Gastrocnemius medialis (tissue), 4 donors: ENCODE results near the gene TANC1. TPM values are rescaled to one million over a fixed set of nuclear protein-coding genes. Genes with fewer than 3 reads are reported as not detected.

Experiments
- ATAC-seq, 2 donors: fragments of 150-250 bp; one replicate each; pipeline ENCODE4 v1.9.1; 2016
- DNase-seq, 2 donors: peaks; one replicate each; pipeline ENCODE4 v3.0.0-alpha.2; 2019
- H3K27ac ChIP-seq, 4 donors: fragments of 200-600 bp; sonication (generic); 1 replicate in 1 of 4; 2 replicates in 3 of 4; pipeline ENCODE4 v1.5.1; 2016 to 2018; ENCODE audit warnings: mild to moderate bottlenecking in 2 of 4, moderate library complexity in 1 of 4
- H3K27me3 ChIP-seq, 3 donors: fragments of 200-600 bp; sonication (generic) in 2 of 3; 1 replicate in 1 of 3; 2 replicates in 2 of 3; pipeline versions ENCODE4 v1.5.1 to v1.6.0; 2016 to 2019; ENCODE audit warnings: mild to moderate bottlenecking in 1 of 3, moderate library complexity in 1 of 3
- H3K36me3 ChIP-seq, 2 donors: fragments of 200-600 bp; sonication (generic) in 1 of 2; one replicate each; pipeline ENCODE4 v1.5.1; 2017 to 2018
- H3K4me1 ChIP-seq, 2 donors: fragments of 200-600 bp; sonication (generic) in 1 of 2; one replicate each; pipeline ENCODE4 v1.5.1; 2016 to 2017; ENCODE audit warnings: mild to moderate bottlenecking in 2 of 2
- H3K4me3 ChIP-seq, 4 donors: fragments of 200-600 bp; sonication (generic) in 3 of 4; 1 replicate in 1 of 4; 2 replicates in 3 of 4; pipeline ENCODE4 v1.5.1; 2016 to 2019; ENCODE audit warnings: mild to moderate bottlenecking in 2 of 4
- H3K9me3 ChIP-seq, 3 donors: fragments of 200-600 bp; sonication (generic) in 2 of 3; 1 replicate in 1 of 3; 2 replicates in 2 of 3; pipeline ENCODE4 v1.5.1; 2016 to 2019
- POLR2A ChIP-seq, 2 donors: fragments of 450-650 bp; IDR thresholded peaks; one replicate each; pipeline ENCODE4 v1.6.1; 2017; ENCODE audit warnings: antibody characterized with exemption in 2 of 2, mild to moderate bottlenecking in 2 of 2, moderate library complexity in 2 of 2
- in situ Hi-C, 4 donors: fragments of 200-750 bp; cut with MboI; loops; one replicate each; pipeline versions ENCODE4 v1.15.0 to v1.8.0; 2017; ENCODE audit warnings: low sequenced_read_pairs in 4 of 4
- intact Hi-C: fragments of 100-400 bp; cut with DNase I; formaldehyde crosslinking; loops from one replicate; pipeline ENCODE4 v1.15.1; 2023; ENCODE audit warnings: low total_unique reads
- total RNA-seq, 4 donors: library from RNA; depleted of rRNA; stranded (reverse); fragments of >200 nt; gene quantifications; one replicate each; pipeline versions ENCODE4 v1.1.0 to v1.2.3, GENCODE V29; 2016
- TF ChIP-seq, protein P1 (sequence below), 5 experiments: fragments of 450-650 bp in 3 of 5; fragments of 200-600 bp in 2 of 5; sonication (generic) in 2 of 5; IDR thresholded peaks in 4 of 5; conservative IDR thresholded peaks in 1 of 5; 1 replicate in 4 of 5; 2 replicates in 1 of 5; pipeline ENCODE4 v1.5.1; 2016 to 2019; ENCODE audit warnings: antibody characterized with exemption in 5 of 5, mild to moderate bottlenecking in 3 of 5, moderate library complexity in 3 of 5

TANC1 gene
- total RNA-seq, 4 donors from 2014 or later = 5.1 to 9.9 (median 5.4) TPM

DNA sequence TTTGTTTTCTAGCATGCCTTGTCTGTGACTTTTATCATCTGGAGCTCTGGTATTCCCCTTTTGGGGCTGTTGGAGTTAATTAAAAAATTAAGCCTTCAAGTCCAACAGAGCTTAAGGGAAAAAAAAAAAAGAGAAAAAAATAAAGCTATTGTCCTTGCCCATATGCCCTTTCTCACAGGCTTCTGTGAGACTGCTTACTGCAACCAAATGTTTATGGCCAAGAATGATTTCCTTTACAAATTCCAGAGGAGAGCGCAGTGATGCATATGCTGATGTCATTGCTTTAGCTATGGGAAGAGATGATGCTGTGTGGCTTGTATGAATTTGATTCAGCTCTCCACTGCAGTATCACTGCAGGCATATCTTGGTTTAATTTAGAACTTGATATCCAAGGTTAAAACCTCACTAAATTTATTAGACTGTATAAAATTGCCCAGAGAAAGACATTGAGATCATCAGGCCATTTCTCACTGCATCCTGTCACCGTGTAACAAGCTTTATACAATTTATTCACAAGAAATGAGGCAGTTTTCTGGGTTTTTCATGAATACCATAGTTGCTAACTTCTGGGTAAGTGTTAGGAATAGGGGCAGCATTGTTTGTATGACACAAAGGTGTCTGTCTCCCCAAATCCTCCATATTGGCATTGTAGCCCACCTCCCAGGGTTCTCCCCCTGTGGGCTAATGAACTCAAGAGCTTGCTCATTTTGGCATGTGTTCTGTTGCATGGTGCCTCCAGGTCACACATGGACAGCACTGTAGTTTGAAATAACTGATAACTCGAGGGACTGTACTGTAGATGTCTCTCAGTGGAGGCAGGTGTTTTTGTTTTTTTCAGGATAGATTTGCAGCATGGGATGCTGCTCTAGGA is 85.0 kb downstream of the TANC1 start:
- ATAC-seq (no peak), DNase-seq (no peak)
- H3K27ac ChIP-seq = no peak overlapping the region
- intact Hi-C loops = no loop called here
- H3K4me1 ChIP-seq = peaks cover 5 to 7% of the 10 kb centered on the region in 2 donors
- no peaks in the 10 kb centered on the region for H3K9me3 ChIP-seq
- in situ Hi-C loops = no loop called here
- H3K4me3 ChIP-seq = no peak overlapping the region
- no peaks in the 10 kb centered on the region for H3K36me3 ChIP-seq
- no peaks in the 10 kb centered on the region for H3K27me3 ChIP-seq
- TF ChIP-seq, protein P1, sequence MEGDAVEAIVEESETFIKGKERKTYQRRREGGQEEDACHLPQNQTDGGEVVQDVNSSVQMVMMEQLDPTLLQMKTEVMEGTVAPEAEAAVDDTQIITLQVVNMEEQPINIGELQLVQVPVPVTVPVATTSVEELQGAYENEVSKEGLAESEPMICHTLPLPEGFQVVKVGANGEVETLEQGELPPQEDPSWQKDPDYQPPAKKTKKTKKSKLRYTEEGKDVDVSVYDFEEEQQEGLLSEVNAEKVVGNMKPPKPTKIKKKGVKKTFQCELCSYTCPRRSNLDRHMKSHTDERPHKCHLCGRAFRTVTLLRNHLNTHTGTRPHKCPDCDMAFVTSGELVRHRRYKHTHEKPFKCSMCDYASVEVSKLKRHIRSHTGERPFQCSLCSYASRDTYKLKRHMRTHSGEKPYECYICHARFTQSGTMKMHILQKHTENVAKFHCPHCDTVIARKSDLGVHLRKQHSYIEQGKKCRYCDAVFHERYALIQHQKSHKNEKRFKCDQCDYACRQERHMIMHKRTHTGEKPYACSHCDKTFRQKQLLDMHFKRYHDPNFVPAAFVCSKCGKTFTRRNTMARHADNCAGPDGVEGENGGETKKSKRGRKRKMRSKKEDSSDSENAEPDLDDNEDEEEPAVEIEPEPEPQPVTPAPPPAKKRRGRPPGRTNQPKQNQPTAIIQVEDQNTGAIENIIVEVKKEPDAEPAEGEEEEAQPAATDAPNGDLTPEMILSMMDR (IDR thresholded peaks at IDR 0.05 in 4 of 5, conservative IDR thresholded peaks at IDR 0.05 in 1 of 5) = no peak
- no peak for TF ChIP-seq POLR2A (IDR thresholded peaks at IDR 0.05)

DNA sequence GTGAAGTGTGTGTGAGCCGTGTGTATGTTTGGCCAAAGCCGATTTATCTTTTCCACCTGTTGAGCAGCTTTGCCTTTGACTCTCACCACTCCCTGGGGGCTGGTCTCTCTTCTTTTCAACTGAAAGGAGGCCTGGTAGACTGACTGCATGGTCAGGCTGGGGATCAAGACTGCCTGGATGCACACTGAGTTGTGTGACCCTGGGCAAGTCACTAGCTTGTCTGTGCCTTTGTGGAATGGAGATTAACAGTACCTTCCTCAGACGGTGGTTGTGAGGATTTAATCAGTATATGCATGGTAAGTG is 85.5 kb downstream of the TANC1 start:
- no peaks in the 10 kb centered on the region for H3K36me3 ChIP-seq
- no peak for DNase-seq
- H3K27ac ChIP-seq = no peak overlapping the region
- no peak for ATAC-seq
- intact Hi-C loops (no loop called here), in situ Hi-C loops (no loop called here)
- no peak overlapping the region for H3K4me3 ChIP-seq
- peaks cover 5 to 7% of the 10 kb centered on the region in 2 donors for H3K4me1 ChIP-seq
- TF ChIP-seq, protein P1 (IDR thresholded peaks at IDR 0.05 in 4 of 5, conservative IDR thresholded peaks at IDR 0.05 in 1 of 5) = no peak
- TF ChIP-seq POLR2A (IDR thresholded peaks at IDR 0.05) = no peak
- H3K27me3 ChIP-seq = no peaks in the 10 kb centered on the region
- no peaks in the 10 kb centered on the region for H3K9me3 ChIP-seq

- peaks cover 5 to 7% of the 10 kb centered on the region in 2 donors for H3K4me1 ChIP-seq
- no peak overlapping the region for H3K27ac ChIP-seq
- in situ Hi-C loops = no loop called here
- H3K9me3 ChIP-seq = no peaks in the 10 kb centered on the region
- H3K4me3 ChIP-seq = no peak overlapping the region
- TF ChIP-seq POLR2A (IDR thresholded peaks at IDR 0.05) = no peak
- TF ChIP-seq, protein P1 (IDR thresholded peaks at IDR 0.05 in 4 of 5, conservative IDR thresholded peaks at IDR 0.05 in 1 of 5) = no peak
- H3K27me3 ChIP-seq = no peaks in the 10 kb centered on the region
- intact Hi-C loops = no loop called here
- DNase-seq = no peak
- H3K36me3 ChIP-seq = no peaks in the 10 kb centered on the region
- no peak for ATAC-seq
These were observed 86.5 kb downstream of the TANC1 start for GRCh38 chr2:159054985-159055384.

- in situ Hi-C loops = no loop called here
- intact Hi-C loops = no loop called here
- TF ChIP-seq POLR2A (IDR thresholded peaks at IDR 0.05) = no peak
- TF ChIP-seq, protein P1 (IDR thresholded peaks at IDR 0.05 in 4 of 5, conservative IDR thresholded peaks at IDR 0.05 in 1 of 5) = no peak
These were observed 92.1 kb downstream of the TANC1 start for GRCh38 chr2:159060518-159060917.

More at GRCh38 chr2:159060518-159060917, 92.1 kb downstream of the TANC1 start:
- H3K9me3 ChIP-seq = no peaks in the 10 kb centered on the region
- no peak for DNase-seq
- H3K27me3 ChIP-seq = no peaks in the 10 kb centered on the region
- H3K36me3 ChIP-seq = no peaks in the 10 kb centered on the region
- H3K4me1 ChIP-seq = peaks cover 0 to 4% of the 10 kb centered on the region in 2 donors
- no peak overlapping the region for H3K27ac ChIP-seq
- no peak for ATAC-seq
- no peak overlapping the region for H3K4me3 ChIP-seq
